GM12865 (cell line): ENCODE data around the gene PLEKHM3.

Source experiments
- DNase-seq: peaks from one replicate; pipeline ENCODE4 v3.0.0; 2010; ENCODE audit warnings: low read depth
- H3K4me3 ChIP-seq: 2 replicates; pipeline ENCODE4 v1.5.1; 2011; ENCODE audit warnings: mild to moderate bottlenecking, low read depth, low read length, control low read depth
- CTCF ChIP-seq: IDR thresholded peaks from 2 replicates; pipeline ENCODE4 v1.5.1; 2011; ENCODE audit warnings: low read length, control low read depth, low read depth, inconsistent platforms; ENCODE audit not compliant: insufficient read depth; ENCODE audit errors: missing control alignments

PLEKHM3 gene

GRCh38 chr2:208047840-208048239 lies 22.5 kb upstream of the PLEKHM3 start:
- no peak for TF ChIP-seq CTCF
- no peak overlapping the region for H3K4me3 ChIP-seq
- DNase-seq, result no peak

- TF ChIP-seq CTCF, result no peak
- DNase-seq, result no peak
- no peak overlapping the region for H3K4me3 ChIP-seq
Measured at GRCh38 chr2:208046686-208047085, 21.4 kb upstream of the PLEKHM3 start.

GRCh38 chr2:208042450-208042849 lies 17.1 kb upstream of the PLEKHM3 start:
- no peak overlapping the region for H3K4me3 ChIP-seq
- no peak for DNase-seq
- no peak for TF ChIP-seq CTCF

- H3K4me3 ChIP-seq, result no peak overlapping the region
- no peak for DNase-seq
- no peak for TF ChIP-seq CTCF
Measured at GRCh38 chr2:208042041-208042440, 16.7 kb upstream of the PLEKHM3 start.

- peak; percentile 85 for DNase-seq
- H3K4me3 ChIP-seq, result no peak overlapping the region
- TF ChIP-seq CTCF, result peak; percentile 87
Measured at GRCh38 chr2:208040199-208041171, 15.2 kb upstream of the PLEKHM3 start.

GRCh38 chr2:208039376-208040110 lies 14.2 kb upstream of the PLEKHM3 start:
- H3K4me3 ChIP-seq, result no peak overlapping the region
- no peak for DNase-seq
- no peak for TF ChIP-seq CTCF
